Measurements from ENCODE around the gene KLHDC7B.

Gene KLHDC7B

DNA sequence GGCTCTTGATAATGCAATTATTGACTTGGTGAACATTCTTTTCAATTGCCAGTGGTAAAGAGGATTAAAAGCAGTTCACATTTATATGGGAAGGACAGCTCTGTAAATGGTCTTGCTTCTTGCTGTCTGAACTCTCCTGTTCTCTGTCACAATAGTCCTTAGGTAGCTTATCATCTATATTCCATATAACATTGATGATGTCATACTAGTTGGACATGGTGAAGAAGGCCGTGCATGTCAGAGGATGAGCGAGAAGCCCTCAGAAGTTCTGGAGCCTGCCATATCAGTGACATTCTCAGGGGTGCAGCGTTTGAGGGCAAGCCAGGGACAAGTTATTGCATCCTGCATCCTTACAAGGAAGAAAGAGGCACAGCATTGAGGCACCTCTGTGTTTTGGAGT lies 39.5 kb downstream of the KLHDC7B start:
- DNase-seq (ENCODE audit: low read depth): no peak
- TF ChIP-seq, protein P1, sequence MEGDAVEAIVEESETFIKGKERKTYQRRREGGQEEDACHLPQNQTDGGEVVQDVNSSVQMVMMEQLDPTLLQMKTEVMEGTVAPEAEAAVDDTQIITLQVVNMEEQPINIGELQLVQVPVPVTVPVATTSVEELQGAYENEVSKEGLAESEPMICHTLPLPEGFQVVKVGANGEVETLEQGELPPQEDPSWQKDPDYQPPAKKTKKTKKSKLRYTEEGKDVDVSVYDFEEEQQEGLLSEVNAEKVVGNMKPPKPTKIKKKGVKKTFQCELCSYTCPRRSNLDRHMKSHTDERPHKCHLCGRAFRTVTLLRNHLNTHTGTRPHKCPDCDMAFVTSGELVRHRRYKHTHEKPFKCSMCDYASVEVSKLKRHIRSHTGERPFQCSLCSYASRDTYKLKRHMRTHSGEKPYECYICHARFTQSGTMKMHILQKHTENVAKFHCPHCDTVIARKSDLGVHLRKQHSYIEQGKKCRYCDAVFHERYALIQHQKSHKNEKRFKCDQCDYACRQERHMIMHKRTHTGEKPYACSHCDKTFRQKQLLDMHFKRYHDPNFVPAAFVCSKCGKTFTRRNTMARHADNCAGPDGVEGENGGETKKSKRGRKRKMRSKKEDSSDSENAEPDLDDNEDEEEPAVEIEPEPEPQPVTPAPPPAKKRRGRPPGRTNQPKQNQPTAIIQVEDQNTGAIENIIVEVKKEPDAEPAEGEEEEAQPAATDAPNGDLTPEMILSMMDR (IDR thresholded peaks at IDR 0.05; ENCODE audit: low read depth, low read length, missing control alignments): no peak
- no peak overlapping the region for H3K4me3 ChIP-seq (ENCODE audit: low read depth, low read length)

DNA sequence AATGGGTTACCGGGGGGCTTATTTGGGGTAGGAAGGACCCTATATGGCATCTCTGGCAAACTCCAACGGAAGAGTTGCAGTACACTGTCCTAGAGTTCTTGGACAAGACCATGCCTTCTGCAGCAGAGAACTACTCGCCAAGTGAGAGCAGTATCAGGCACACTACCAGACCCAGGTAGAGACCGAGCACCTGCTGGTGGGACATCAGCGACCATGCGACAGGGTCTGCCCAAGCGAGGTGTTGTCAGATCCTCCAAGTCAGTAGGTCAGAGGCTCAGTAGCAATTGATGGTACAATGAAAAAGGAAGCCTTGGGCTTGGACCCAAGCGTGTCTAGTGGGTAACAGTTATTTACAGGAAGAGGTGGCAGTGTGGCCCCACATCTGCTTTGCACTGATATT lies 40.1 kb downstream of the KLHDC7B start:
- no peak for DNase-seq (ENCODE audit: low read depth)
- TF ChIP-seq, protein P1 (IDR thresholded peaks at IDR 0.05; ENCODE audit: low read depth, low read length, missing control alignments): no peak

DNA sequence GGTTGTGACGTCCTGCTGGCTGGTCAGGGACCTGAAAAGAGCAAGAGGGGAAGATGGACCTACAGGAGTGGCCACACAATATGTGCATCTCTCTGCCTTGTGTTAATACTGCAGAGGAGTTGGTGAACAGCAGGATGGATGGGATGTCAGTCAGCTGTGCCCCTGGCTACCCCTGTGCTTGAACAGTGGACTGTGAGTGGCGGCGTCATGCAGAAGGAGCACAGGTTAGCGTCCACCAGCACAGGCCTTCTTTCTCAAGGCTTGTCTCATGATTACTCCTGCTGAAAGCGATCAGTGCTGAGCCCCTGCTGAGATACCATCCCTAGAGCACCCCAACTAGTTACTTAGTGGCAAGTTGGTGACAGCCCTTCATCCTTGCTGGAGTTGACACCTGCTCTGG lies 40.7 kb downstream of the KLHDC7B start:
- H3K4me3 ChIP-seq (ENCODE audit: low read depth, low read length): no peak overlapping the region
- TF ChIP-seq, protein P1 (IDR thresholded peaks at IDR 0.05; ENCODE audit: low read depth, low read length, missing control alignments): no peak
- DNase-seq (ENCODE audit: low read depth): no peak

More for the DNA sequence above, 40.1 kb downstream of the KLHDC7B start:
- no peak overlapping the region for H3K4me3 ChIP-seq (ENCODE audit: low read depth, low read length)

DNA sequence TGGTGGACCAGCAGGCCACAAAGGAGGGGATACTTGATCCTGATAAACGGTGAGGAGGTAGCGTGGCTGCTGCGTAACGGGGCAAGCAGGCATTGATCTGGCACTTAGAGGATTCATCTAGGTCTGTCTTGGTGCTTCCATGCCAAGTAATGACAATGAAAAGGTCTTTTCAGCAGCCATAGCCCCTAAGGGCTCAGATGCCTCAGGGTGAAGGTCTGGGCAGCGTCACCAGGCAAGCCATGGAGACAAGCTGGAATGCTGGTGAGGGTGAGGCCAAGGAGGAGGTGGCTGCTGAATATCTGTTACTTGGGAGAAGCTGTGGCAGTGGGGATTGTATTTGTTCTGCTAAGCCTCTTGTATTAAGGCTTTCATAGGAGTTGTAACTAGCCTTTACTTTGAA lies 41.7 kb downstream of the KLHDC7B start:
- TF ChIP-seq, protein P1 (IDR thresholded peaks at IDR 0.05; ENCODE audit: low read depth, low read length, missing control alignments): no peak
- DNase-seq (ENCODE audit: low read depth): no peak

DNA sequence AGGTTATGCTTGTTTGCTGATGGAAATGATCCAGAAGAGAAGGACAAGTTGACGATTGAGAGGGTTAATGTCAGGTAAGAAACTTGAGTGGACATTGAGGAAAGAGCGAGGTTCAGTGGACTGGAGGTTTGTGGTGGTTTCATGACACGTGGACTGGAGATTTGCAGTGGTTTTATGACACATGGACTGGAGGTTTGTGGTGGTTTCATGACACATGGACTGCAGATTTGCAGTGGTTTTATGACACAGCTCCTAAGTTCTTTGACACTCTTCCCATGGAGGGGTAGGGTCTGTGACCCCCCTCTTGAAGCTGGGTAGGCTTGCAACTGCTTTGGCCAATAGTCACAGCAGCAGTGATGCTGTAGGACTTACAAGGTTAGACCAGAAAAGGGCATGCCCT lies 49.5 kb downstream of the KLHDC7B start:
- H3K4me3 ChIP-seq (ENCODE audit: low read depth, low read length): no peak overlapping the region
- DNase-seq (ENCODE audit: low read depth): no peak
- TF ChIP-seq, protein P1 (IDR thresholded peaks at IDR 0.05; ENCODE audit: low read depth, low read length, missing control alignments): no peak

More for the DNA sequence above, 41.7 kb downstream of the KLHDC7B start:
- no peak overlapping the region for H3K4me3 ChIP-seq (ENCODE audit: low read depth, low read length)

DNA sequence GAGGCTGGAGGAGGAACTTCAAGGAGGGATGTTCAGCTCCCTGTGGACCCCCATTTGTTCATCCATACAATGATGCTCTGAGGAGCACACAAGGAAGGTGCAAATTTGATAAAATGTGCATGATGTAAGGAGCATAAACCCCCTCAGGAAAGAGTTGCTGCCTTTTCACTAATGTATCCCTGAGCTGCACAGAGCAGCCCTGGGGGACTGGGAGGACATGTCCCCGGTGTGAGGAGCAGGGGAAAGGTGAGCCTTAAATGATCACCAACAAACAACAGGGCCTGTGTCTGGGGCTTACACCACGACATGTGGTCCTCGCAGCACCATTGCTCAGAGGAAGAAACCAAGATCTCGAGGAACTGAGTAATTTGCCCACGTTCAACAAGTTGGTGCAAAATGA lies 51.4 kb downstream of the KLHDC7B start:
- TF ChIP-seq, protein P1 (IDR thresholded peaks at IDR 0.05; ENCODE audit: low read depth, low read length, missing control alignments): no peak
- H3K4me3 ChIP-seq (ENCODE audit: low read depth, low read length): no peak overlapping the region
- no peak for DNase-seq (ENCODE audit: low read depth)

DNA sequence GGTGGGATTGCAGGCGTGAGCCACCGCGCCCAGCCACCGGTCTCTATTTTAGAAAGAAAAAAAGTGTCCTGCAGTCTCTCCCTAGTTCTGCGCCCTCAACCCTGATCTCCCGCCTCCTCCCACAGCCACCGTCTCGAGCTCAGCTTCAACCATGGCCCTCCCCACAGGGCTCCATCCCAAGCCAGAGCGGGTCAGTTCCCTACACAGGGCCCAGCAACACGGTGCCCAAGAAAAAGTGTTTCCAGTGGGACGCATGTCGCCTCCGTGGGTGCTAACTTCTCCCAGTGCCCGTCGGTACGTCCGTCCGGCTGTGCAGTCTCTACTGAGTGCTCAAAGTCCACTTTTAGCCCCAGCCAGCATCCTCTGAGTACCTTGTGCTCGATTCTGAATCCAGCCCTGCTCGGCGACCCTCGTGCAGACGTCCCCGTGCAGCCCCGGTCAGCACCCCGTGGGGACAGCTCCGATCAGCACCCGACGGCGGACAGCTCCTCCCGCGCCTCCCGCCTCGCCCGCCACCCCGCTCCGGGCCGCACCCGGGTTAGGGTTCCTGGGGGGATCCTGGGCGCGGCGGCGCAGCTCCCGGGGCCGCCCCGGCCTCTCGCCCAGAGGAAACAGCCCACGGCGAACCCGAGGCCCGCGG lies 54.2 kb downstream of the KLHDC7B start:
- no peak overlapping the region for H3K4me3 ChIP-seq (ENCODE audit: low read depth, low read length)
- DNase-seq (ENCODE audit: low read depth): no peak
- TF ChIP-seq, protein P1 (IDR thresholded peaks at IDR 0.05; ENCODE audit: low read depth, low read length, missing control alignments): no peak
